HepG2 (cell line): ENCODE results near the gene SDK1.
"Not testable (repeated sequence)": the region's sequence is repeated elsewhere in the genome, so short reads cannot be mapped to it uniquely, and the experiment has no call there.

ENCODE experiments used
- POLR2A ChIP-seq, 2 experiments: IDR thresholded peaks; 2 replicates each; pipeline ENCODE4 v1.6.1; 2011; ENCODE audit warnings: low read depth in 2 of 2, low read length in 2 of 2, mild to moderate bottlenecking in 1 of 2, moderate library complexity in 1 of 2; ENCODE audit not compliant: insufficient read depth in 1 of 2
- SETDB1 ChIP-seq: sonication (generic); formaldehyde crosslinking; IDR thresholded peaks from 2 replicates; pipeline ENCODE4 v1.5.1; 2020; ENCODE audit warnings: missing genetic modification reagents, mild to moderate bottlenecking, borderline replicate concordance
- TOPORS ChIP-seq: sonication (generic); formaldehyde crosslinking; IDR thresholded peaks from 2 replicates; pipeline ENCODE4 v1.8.0; 2023; ENCODE audit warnings: mild to moderate bottlenecking, missing genetic modification reagents
- XBP1 ChIP-seq: sonication (generic); formaldehyde crosslinking; IDR thresholded peaks from 2 replicates; pipeline ENCODE4 v1.5.0; 2020; ENCODE audit warnings: missing genetic modification reagents
- ZMYM2 ChIP-seq: sonication (generic); formaldehyde crosslinking; IDR thresholded peaks from 2 replicates; pipeline ENCODE4 v1.8.0; 2022; ENCODE audit warnings: mild to moderate bottlenecking, missing genetic modification reagents
- ZNF672 ChIP-seq: sonication (generic); formaldehyde crosslinking; IDR thresholded peaks from 2 replicates; pipeline ENCODE4 v1.8.1; 2022; ENCODE audit warnings: missing genetic modification reagents
- ZNF83 ChIP-seq: sonication (generic); formaldehyde crosslinking; IDR thresholded peaks from 2 replicates; pipeline ENCODE4 v1.4.0; 2020; ENCODE audit warnings: missing genetic modification reagents, mild to moderate bottlenecking, borderline replicate concordance
- TF ChIP-seq, protein P1 (sequence below): sonication (generic); formaldehyde crosslinking; IDR thresholded peaks from 2 replicates; pipeline ENCODE4 v1.4.0; 2020; ENCODE audit warnings: missing genetic modification reagents
- TF ChIP-seq, protein P2 (sequence below): sonication (generic); formaldehyde crosslinking; IDR thresholded peaks from 2 replicates; pipeline ENCODE4 v1.8.1; 2023; ENCODE audit warnings: mild to moderate bottlenecking, inconsistent platforms, moderate library complexity, missing genetic modification reagents, borderline replicate concordance
- TF ChIP-seq, protein P3 (sequence below): IDR thresholded peaks from 2 replicates; pipeline ENCODE4 v1.6.1; 2012; ENCODE audit warnings: inconsistent platforms

DNA sequence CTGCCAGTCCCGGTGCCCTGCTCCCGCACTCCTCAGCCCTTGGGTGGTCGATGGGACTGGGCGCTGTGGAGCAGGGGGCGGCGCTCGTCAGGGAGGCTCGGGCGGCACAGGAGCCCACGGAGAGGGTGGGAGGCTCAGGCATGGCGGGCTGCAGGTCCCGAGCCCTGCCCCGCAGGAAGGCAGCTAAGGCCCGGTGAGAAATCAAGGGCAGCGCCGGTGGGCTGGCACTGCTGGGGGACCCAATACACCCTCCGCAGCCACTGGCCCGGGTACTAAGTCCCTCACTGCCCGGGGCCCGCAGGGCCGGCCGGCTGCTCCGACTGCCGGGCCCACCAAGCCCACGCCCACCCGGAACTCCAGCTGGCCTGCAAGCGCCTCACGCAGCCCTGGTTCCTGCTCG lies 1012.9 kb downstream of the SDK1 start:
- TF ChIP-seq, protein P1, sequence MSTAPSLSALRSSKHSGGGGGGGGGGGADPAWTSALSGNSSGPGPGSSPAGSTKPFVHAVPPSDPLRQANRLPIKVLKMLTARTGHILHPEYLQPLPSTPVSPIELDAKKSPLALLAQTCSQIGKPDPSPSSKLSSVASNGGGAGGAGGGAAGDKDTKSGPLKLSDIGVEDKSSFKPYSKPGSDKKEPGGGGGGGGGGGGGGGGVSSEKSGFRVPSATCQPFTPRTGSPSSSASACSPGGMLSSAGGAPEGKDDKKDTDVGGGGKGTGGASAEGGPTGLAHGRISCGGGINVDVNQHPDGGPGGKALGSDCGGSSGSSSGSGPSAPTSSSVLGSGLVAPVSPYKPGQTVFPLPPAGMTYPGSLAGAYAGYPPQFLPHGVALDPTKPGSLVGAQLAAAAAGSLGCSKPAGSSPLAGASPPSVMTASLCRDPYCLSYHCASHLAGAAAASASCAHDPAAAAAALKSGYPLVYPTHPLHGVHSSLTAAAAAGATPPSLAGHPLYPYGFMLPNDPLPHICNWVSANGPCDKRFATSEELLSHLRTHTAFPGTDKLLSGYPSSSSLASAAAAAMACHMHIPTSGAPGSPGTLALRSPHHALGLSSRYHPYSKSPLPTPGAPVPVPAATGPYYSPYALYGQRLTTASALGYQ (CRISPR knock-in tag), result not testable (repeated sequence)
- TF ChIP-seq, protein P2, sequence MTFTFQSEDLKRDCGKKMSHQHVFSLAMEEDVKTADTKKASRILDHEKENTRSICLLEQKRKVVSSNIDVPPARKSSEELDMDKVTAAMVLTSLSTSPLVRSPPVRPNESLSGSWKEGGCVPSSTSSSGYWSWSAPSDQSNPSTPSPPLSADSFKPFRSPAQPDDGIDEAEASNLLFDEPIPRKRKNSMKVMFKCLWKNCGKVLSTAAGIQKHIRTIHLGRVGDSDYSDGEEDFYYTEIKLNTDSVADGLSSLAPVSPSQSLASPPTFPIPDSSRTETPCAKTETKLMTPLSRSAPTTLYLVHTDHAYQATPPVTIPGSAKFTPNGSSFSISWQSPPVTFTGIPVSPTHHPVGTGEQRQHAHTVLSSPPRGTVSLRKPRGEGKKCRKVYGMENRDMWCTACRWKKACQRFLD (CRISPR knock-in tag), result not testable (repeated sequence)
- TF ChIP-seq ZNF672; ZNF83 (CRISPR knock-in tag); XBP1; TOPORS (CRISPR knock-in tag); SETDB1 (CRISPR knock-in tag); ZMYM2; POLR2A (IDR thresholded peaks at IDR 0.05; ENCODE audit: insufficient read depth in 1 of 2, low read depth in 2 of 2, low read length in 2 of 2): not testable (repeated sequence)
- TF ChIP-seq, protein P3, sequence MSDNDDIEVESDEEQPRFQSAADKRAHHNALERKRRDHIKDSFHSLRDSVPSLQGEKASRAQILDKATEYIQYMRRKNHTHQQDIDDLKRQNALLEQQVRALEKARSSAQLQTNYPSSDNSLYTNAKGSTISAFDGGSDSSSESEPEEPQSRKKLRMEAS, result not testable (repeated sequence)
